Measurements from ENCODE around the gene CSF2.

DNA sequence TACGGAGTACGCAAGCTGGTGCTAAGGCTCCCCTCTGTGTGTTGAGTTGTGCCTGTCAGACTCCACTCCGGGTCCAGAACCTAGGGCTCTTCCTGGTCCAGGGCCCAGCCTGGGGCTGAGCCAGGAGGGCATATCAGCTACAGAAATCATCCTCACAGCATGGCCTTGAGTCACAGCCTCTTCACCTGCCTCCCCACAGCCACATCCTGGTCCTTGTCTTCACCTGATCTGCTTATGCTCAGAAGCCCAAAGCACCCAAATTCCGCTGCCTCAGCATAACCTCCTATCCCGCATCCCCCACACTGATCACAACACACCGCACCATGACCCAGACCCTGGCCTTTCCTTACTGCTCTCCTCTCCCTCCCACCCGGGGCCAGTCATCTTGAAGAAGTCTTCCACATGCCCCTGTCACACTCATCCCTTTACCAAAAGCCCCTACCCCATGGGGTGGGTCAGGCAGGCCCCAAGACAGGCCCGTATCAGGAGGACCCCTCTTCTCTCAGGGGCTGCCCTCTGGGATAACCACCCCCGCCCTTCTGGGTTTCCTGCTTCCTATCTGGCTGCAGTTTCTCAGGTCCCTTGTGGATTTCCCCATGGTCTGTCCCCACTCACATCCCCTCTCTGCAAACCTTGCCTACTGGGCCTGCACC is 14.4 kb upstream of the CSF2 start:
- no peak for TF ChIP-seq POLR2A (IDR thresholded peaks at IDR 0.05; ENCODE audit: low read depth, low read length)
- no peak for TF ChIP-seq TAF1 (IDR thresholded peaks at IDR 0.05; ENCODE audit: low read depth, low read length)
- no peak for TF ChIP-seq POLR2AphosphoS5 (IDR thresholded peaks at IDR 0.05; ENCODE audit: low read depth, low read length)
- no peak for TF ChIP-seq PAX5 (IDR thresholded peaks at IDR 0.05; ENCODE audit: insufficient read depth, low read length, severe bottlenecking)
- no peak for TF ChIP-seq SPI1 (IDR thresholded peaks at IDR 0.05; ENCODE audit: low read depth, low read length)

All from GM12891 (cell line).